Activated CD8-positive, alpha-beta memory T cell treated with anti-CD3 and anti-CD28 coated beads, Interleukin-2, amount 50 U/mL, for 24 hours (primary cell): ENCODE data around the gene MGAT5B.

Source experiments
- DNase-seq: peaks from one replicate; pipeline ENCODE4 v3.0.0-alpha.2; 2020; ENCODE audit errors: extremely low read depth

MGAT5B gene

DNA sequence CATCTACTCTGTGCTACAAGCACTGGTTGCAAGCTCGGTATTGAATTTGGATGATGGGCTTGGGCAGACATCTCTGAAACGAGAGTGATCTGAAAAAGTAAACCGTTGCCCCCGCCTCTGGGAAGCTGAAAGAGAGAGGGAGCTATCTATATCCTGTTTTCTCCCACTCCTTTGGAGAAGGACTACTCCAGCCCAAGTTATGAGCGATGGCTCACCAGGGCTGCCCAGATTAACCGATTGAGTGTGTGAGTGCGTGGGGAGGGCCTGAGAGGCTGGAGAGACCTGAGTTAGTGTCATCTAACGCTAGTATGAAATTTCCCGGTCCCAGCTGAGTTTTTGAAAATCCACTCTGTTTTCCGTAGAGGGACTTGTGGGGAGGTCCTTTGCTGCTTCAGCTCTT, 11.5 kb downstream of the MGAT5B start:
- DNase-seq = no peak

DNA sequence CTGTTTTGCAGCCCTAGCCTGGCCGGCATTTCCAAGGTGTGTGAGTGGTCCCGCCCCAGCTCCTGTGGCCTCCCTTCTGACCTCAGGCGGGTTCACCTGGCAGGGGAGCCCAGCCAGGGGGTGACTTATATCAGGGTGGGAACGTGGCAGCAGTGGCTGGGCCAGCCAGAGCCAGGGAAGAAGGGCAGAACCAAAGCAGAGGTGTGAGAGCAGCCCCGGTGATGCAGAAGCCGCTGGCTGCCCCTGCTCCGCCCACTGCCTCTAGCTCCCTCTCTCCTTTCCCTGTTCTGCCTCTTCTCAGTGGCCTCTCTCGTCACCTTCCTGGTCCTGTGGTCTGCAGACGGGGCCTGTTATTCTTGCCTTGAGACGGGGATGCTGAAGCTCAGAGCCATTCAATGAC, 12.1 kb downstream of the MGAT5B start:
- no peak for DNase-seq

DNA sequence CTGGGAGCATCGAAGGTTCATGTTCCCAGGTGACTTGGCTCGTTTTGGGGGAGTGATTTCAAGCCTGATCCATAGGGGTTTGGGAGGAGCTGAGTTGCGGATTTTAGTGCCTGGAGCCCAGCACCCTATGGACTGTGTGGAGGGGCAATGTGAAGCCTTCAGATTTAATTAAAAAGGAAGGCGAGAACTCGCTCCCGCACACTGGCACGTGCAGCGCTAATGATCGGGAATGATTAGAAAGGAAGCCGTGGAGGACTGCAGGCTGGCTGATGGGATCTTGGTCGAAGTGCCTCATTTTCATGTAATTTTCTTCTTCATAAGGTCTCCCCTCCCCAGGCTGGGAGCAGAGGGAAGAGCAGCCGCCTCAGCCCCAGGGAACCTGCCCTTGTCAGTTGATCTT, 12.8 kb downstream of the MGAT5B start:
- DNase-seq = no peak

DNA sequence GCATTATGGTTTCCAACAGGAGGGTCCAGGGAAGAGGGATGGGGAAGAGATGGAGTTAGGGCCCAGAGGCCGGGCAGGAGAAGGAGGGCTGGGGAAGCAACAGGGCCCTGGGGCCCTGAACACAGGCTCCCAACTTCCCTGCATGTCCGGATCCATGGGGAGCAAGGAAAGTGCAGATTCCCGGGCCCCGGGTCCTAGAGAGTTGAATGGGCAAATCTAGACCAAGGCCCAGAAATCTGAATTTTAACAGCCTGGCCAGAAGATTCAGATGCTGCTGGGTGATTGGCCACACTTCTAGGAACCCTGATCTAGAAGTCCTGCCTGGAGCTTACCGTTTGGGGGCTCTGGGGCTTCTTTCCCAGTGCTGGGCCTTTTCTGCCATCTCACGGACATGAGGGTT, 13.2 kb downstream of the MGAT5B start:
- no peak for DNase-seq

DNA sequence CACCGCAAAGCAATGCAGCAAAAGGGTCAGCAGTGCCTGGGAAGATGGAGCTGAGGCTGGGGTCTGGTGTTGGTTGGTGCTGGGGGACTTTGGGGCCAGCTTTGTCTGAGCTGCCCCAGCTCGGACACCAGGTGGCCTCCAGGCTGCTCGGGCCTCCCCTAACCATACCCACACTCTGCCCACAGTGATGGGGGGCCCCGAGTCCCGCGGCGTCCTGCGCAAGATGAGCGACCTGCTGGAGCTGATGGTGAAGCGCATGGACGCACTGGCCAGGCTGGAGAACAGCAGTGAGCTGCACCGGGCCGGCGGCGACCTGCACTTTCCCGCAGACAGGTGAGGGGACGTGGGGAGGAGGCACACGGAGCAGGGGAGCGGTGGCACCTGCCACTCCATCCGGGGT, 13.8 kb downstream of the MGAT5B start:
- DNase-seq = no peak

DNA sequence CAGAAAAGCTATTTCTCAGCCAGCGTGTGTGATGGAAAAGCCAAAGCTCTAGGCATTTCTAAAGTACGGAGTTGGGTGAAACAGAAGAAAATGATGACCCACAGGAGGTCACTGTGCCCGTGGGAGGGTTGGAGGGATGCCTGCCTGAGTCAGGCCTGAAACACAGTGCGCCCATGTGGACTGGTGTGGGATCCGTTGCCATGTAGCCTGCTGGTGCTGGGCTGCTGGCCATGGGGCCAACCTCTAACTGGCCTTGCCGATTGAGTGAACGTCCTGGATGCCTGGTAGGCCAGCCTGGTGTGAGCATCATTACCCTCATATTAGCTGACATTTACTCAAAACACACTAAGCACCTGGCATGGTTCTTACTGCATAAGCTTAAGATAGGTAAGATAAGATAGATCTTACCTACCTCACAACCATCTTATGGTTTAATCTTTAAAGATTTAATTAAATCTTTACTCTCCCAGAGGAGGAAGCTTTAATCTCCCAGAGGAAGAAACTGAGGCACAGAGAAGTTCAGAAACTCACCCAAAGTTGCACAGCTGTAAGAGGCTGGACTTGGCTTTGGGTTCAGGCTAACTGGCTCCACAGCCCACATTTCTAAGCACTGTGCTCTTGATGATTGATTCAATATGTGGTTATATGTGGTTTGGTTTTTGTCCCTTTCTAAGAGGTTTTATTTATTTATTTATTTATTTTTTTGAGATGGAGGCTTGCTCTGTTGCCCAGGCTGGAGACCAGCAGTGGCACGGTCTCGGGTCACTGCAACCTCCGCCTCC, 15.7 kb downstream of the MGAT5B start:
- DNase-seq = no peak

DNA sequence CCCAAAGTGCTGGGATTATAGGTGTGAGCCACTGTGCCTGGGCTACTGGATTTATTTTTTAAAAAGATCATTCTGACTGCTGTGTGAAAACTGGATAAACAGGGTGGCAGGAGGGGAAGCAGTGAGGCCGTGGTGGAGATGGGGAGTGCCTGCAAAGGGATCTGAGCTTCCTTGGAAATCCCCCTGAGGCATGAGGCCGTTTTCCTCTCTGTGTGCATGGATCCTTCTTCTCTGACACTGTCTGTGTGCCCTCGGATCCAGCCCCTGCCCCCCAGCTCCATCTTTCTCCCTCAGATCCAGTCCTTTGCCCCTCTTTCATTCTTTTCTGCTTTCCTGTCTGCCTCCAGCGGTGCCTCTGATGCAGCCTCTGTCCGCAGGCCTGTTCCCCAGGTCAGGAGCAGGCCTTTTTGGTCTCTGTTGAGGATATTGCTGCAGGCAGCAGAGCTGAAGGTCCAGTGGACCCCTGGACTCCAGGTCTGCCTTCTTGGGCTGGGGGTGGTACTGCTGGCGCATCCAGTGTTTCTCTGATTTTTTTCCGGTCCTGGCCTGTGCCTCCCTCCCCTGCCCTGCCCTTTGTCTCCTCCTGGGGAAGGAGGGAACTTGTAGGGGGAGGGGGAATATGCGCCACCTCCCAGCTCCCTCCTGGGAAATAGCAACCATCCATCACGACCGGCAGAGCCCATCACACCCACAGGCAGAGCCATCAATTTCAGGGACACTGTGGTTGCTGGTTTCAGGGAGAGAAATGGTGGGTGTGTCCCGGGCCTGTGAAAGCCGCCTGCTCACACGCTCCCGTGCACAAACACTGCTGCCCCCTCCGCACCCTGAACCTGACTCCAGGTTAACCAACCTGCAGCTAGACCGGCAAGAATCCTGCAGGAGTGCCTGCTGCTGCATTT, 17.0 kb downstream of the MGAT5B start:
- no peak for DNase-seq

DNA sequence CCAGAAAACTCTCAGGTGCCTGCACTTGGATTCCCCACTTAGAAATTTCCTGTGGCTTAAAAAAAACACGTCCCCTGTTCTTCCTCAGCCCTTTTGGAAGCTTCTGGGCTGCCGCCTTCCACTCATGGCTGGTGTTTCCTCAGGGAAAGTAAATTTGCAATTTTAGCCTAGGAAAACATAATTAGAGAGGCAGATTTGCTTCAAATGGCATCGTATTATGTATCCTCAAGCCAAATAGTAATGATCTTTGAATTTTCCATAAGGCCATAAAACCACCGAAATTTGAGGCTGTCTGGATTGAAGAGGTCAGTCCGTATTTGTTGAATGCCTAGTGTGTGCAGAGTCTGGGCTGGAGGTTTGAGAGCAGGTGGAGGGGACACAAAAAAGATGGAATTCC, 17.7 kb downstream of the MGAT5B start:
- no peak for DNase-seq

DNA sequence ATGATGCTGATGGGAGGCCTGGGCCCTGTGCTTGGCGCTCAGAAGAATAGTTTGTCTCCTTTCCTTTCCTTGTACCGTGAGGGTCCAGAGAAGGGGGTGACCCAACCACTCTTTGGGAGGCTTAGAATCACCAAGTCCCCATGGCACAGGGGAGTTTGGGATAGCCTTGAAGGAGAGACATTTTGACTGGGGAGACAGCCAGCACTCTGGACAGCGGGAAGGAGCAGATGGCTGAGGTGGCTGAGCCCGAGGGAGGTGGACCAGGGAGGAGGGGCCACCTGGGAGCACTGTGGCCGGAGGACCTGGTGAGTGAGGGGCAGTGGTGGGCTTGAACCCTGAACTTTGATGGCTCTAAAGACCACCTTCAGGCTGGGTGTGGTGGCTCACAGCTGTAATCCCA, 18.2 kb downstream of the MGAT5B start:
- no peak for DNase-seq

DNA sequence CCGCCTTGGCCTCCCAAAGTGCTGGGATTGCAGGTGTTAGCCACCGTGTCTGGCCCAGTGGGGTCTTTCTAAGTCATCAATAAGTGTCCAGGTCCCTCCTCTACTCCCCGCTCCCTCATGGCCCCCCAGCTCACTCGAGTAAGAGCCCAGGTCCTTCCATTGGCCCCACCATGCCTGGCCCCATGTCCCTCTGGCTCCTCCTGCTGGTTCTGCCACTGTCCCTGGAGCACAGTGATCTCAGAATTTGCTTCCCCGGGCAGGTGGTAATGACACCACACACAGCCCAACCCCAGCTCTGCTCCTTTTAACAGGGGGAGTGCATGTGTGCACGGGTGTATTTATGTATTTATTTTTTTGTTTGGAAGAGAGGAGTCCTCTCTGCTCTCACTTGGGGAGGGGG, 19.6 kb downstream of the MGAT5B start:
- DNase-seq = no peak

DNA sequence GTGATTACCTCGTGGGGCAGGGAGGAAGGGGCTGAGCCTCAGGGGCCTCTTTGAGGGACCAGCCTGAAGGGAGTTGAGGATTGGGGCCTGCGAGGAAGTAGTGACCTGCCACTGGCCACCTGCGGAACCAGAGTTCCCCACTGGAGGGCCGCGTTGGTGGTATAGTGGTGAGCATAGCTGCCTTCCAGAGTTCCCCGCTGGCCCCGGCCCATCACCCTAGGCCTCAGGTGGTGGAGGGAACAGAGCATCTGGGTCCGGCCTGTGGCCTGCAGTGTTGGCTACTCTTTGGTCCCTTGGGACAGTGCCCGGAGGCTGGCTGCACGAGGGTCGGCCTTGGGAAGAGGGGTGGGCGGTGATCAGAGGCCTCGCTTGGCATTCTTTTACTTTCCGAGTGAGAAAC, 20.5 kb downstream of the MGAT5B start:
- DNase-seq = no peak

DNA sequence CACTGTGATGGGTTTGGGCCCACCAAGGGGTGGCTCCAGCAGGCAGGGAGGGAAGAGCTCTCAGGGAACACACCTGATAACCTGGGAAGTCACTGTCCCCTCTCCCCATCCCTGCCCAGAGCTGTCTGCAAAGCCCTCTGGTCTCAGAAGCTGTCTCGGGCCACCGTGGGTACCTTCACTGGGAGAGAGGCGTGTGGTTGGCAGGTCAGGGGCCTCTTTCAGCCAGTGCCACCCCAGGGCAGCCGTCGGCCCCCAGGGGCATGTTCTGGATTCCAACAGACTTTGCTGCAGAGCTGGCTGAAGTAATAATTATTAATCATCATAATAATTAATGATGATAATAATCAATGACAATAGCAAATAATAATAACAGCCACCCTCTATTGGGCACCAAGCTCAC, 21.1 kb downstream of the MGAT5B start:
- no peak for DNase-seq

DNA sequence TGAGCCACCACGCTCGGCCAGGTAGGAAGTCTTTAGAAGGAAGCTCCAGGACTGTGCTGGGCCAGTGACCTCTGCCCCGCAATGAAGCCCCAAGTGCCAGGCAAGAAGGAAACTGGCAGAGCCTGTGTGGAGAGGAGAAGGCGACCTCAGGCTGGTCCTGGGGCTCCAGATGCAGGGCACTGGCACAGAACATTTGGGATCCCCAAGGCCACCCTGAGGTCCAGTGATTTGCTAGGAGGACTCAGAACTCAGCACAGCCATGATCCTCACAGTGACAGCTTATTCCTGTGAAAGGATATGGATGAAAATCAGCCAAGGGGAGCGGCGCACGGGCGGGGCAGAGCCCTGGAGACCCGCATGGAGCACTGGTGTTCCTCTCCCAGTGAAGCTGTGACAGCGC, 24.1 kb downstream of the MGAT5B start:
- DNase-seq = no peak

DNA sequence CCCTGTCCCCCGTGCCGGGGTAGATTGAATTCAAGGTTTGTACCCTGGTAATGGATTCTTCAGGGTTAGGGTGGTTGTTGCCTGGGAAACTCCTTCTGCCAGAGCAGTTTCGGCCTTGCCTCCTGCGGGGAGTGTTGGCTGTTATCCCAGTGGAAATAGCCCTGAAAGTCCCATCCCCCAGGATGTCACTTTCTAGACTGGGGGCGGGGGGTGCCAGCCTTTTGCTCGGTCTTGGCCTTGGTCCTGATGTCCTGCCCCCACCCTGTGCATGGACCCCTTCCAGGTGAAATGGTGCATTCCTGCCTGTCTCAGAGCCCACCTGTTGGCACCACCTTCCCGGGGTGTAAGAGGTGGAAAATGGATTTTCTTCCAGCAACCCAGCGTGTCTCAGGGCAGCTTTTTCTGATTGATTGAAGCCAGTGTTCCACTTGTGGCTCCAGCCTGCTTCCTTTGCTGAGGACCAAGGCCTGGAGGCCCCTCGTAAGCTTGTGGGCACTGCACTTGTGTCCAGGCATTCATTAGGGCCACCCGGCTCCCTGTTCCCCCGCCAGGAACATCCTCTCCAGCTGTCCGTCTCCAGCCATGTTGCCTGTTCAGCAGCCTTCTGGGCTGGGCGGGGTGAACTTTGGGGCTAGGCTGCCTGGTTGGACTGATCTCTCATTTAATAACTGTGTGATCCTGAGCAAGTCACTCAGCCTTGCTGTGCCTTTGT, 25.6 kb downstream of the MGAT5B start:
- DNase-seq = no peak

DNA sequence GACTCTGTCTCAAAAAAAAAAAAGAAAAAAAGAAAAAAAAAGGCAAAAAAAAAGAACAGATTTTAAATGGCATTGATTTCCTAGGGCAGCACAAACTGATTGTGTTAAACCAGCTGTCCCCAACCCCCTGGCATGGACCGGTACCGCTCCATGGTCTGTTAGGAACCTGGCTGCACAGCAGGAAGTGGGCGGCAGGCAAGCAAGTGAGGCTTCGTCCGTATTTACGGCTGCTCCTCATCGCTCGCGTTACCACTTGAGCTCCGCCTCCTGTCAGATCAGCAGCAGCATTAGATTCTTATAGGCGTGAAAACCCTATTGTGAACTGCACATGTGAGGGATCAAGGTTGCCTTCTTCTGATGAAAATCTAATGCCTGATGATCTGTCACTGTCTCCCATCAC, 26.6 kb downstream of the MGAT5B start:
- DNase-seq = no peak

DNA sequence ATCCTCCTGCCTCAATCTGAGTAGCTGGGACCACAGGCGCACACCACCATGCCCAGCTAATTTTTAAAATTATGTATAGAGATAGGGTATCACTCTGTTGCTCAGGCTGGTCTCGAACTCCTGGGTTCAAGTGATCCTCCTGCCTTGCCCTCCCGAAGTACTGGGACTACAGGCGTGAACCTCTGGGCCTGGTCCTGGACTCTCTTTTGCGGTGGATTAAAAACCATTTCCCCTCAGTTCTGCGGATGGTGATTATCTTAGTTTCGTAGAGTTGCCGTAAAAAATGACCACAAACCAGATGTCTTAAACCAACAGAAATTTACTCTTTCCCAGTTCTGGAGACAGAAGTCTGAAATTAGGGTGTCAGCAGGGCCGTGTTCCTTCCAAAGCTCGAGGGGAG, 28.8 kb downstream of the MGAT5B start:
- no peak for DNase-seq

DNA sequence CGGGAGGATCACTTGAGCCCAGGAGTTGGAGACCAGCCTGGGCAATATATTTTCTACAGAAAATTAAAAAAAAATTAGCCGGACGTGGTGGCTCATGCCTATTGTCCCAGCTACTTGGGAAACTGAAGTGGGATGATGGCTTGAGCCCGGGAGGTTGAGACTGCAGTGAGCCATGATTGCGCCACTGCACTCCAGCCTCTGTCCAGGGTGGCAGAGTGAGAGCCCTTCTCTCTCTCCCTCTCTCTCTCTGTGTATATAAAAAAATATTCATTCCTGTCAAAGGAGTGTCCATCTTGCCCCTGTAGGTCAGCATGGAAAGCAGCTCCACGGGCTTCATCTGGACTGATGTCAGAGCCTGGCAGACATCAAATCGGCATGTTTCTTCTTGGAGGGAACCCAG, 31.2 kb downstream of the MGAT5B start:
- DNase-seq = no peak

DNA sequence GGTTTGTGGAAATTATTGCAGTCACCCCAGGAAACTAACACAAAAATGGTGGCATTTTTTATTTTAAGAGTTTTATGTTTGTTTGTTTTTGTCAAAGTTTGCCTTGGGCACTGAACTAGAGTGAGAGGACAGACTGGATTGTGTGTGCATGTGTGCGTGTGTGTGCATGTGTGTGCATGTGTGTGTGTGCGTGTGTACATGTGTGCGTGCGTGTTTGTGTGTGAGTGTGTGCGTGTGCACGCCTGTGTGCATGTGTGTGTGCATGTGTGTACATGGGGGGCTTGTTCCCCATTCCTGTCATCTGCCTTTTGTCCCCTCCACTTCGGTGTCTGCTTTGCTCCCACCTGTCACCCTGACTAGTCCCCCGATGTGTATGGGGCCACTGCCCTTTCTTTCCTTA, 32.5 kb downstream of the MGAT5B start:
- DNase-seq = no peak

DNA sequence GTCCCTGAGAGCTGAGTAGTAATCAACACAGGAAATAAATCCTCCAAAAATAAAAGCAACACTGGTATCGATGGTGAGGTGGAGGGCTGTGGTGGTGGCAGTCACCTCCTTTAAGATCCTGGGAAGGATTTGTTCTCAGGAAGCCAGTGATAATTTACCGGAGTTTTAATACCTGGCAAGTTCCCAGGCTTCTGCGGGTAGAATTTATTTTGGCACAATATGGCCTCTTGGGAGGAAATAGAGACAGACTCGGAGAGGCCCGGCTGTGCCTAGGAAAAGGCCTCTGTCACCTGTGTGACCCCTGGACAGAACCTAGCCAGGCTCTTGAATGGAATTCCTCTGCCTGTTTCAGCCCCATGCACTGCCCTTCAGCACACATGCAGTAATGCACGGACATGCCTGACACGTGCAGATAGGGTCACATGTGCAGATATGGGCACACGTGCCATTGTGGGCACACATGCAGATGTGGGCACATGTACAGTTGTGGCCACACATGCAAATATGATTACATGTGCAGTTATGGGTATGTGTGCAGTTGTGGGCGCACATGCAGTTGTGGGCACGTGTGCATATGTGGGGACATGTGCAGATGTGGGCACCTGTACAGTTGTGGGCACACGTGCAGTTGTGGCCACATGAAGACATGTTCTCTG, 33.5 kb downstream of the MGAT5B start:
- DNase-seq = no peak

DNA sequence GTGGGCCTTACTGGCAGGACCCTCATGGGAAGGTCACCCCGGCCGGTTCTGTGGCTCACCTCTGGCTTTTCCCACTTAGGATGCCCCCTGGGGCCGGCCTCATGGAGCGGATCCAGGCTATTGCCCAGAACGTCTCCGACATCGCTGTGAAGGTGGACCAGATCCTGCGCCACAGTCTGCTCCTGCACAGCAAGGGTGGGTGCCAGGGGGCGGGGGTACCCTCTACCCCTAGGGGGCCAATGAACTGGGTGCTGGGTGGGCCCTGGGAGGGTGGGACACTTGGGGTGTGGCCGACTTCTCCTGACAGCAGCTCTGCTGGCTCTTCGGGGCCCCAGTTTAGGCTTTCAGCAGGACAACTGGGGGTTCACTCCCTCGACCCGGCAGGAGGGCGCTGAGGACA, 34.3 kb downstream of the MGAT5B start:
- DNase-seq = no peak

DNA sequence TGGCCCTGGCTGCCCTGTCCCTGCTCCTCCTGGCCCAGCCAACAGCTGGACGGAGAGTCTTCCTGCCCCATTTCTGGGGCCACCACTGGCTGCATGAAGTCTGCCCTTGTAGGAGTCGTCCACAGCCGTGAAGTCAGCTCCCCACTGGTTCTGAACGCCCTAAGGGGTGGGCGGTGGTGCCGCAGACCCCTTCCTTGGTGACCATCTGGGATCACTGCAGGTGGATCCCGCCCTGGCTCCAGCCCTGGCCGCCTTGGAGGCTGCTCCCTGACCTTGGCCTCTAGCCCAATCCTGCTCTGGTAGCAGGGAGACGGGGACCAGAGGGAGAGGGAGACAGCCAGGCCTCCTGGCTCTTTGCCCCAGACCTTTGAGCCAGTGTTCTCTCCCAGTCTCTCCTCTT, 35.4 kb downstream of the MGAT5B start:
- DNase-seq = no peak

DNA sequence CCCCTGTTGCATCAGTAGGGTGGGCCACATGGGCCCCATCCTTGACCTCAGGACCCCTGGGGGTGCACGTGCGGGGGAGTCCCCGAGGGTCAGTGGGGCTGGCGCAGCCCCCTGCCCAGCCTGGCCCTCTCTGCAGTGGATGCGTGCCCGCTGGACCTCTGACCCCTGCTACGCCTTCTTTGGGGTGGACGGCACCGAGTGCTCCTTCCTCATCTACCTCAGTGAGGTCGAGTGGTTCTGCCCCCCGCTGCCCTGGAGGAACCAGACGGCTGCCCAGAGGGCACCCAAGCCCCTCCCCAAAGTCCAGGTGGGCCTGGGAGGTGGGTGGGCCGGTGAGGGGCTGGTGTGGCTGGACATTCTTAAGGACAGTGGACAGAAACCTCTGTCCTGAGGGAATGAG, 35.9 kb downstream of the MGAT5B start:
- DNase-seq = no peak
